Activated CD4-positive, alpha-beta T cell treated with anti-CD3 and anti-CD28 coated beads, Interleukin-2, amount 10 ng/mL, durations not matched to agents 7 days and 5 days (primary cell): ENCODE data around the gene HOXA9. TPM values are rescaled to one million over a fixed set of nuclear protein-coding genes. Genes with fewer than 3 reads are reported as not detected.

Experiments
- CTCF ChIA-PET: fragments of 350-600 bp; sonication (Branson Sonifier 250); formaldehyde crosslinking; loops from one replicate; lab custom pipeline; 2021; ENCODE audit warnings: antibody characterized with exemption; lab: Charles Lee
- POLR2A ChIA-PET: fragments of 350-600 bp; sonication (Branson Sonifier 250); formaldehyde crosslinking; loops from one replicate; lab custom pipeline; 2021; ENCODE audit warnings: antibody characterized with exemption; lab: Charles Lee
- DNase-seq: peaks from one replicate; pipeline ENCODE4 v3.0.0-alpha.2; 2020
- H3K27ac Mint-ChIP-seq: one replicate; pipeline ENCODE4 v1.8.0; 2021; ENCODE audit warnings: mild to moderate bottlenecking, moderate library complexity, mixed read lengths
- H3K27me3 Mint-ChIP-seq: one replicate; pipeline ENCODE4 v1.8.0; 2021; ENCODE audit warnings: mixed read lengths
- H3K36me3 Mint-ChIP-seq: one replicate; pipeline ENCODE4 v1.8.0; 2021; ENCODE audit warnings: low read depth, mixed read lengths
- H3K4me1 Mint-ChIP-seq: one replicate; pipeline ENCODE4 v1.8.0; 2021; ENCODE audit warnings: mixed read lengths
- H3K4me3 Mint-ChIP-seq: one replicate; pipeline ENCODE4 v1.8.0; 2021; ENCODE audit warnings: mild to moderate bottlenecking, moderate library complexity, mixed read lengths
- H3K9me3 Mint-ChIP-seq: one replicate; pipeline ENCODE4 v1.8.0; 2021; ENCODE audit warnings: mixed read lengths
- total RNA-seq, 2 experiments: library from RNA; stranded (reverse); gene quantifications; one replicate each; pipeline ENCODE4 v1.2.3, GENCODE V29; 2021

Gene HOXA9
- total RNA-seq, 2 experiments from 2014 or later, result not detected

- ChIA-PET POLR2A (no interaction called here), CTCF (interaction anchor here (0.6 to 4.0 kb wide), 7 partner anchors 10 to 307 kb away, joined by 3 to 18 read pairs (median 3); partner anchors contain the start of gene HOXA10)
- no peaks in the 10 kb centered on the region for H3K9me3 Mint-ChIP-seq
- peak overlapping the region; percentile 47 for H3K4me3 Mint-ChIP-seq
- H3K27ac Mint-ChIP-seq, result peak overlapping the region; percentile 69
- H3K36me3 Mint-ChIP-seq, result peaks cover 9% of the 10 kb centered on the region
- H3K4me1 Mint-ChIP-seq, result peaks cover 41% of the 10 kb centered on the region
- H3K27me3 Mint-ChIP-seq, result peaks cover 77% of the 10 kb centered on the region
- DNase-seq, result no peak
These were observed 19.1 kb upstream of the HOXA9 start for GRCh38 chr7:27184337-27185012.

GRCh38 chr7:27183682-27184336 lies 18.5 kb upstream of the HOXA9 start:
- ChIA-PET POLR2A (no interaction called here), CTCF (interaction anchor here (0.7 to 1.3 kb wide), 4 partner anchors 9 to 33 kb away, joined by 3 to 5 read pairs (median 3); partner anchors contain the start of gene HOXA10)
- H3K4me1 Mint-ChIP-seq, result peaks cover 39% of the 10 kb centered on the region
- no peak overlapping the region for H3K27ac Mint-ChIP-seq
- peaks cover 9% of the 10 kb centered on the region for H3K36me3 Mint-ChIP-seq
- no peaks in the 10 kb centered on the region for H3K9me3 Mint-ChIP-seq
- peak overlapping the region; percentile 38 for H3K4me3 Mint-ChIP-seq
- DNase-seq, result no peak
- peaks cover 81% of the 10 kb centered on the region for H3K27me3 Mint-ChIP-seq

GRCh38 chr7:27182861-27183681 lies 17.7 kb upstream of the HOXA9 start:
- Mint-ChIP-seq H3K27ac (peak overlapping the region; percentile 13), H3K9me3 (no peaks in the 10 kb centered on the region), H3K4me3 (no peak overlapping the region), H3K27me3 (peaks cover 77% of the 10 kb centered on the region), H3K4me1 (peaks cover 32% of the 10 kb centered on the region), H3K36me3 (peaks cover 4% of the 10 kb centered on the region)
- ChIA-PET CTCF (interaction anchor here (0.6 to 1.3 kb wide), 5 partner anchors 12 to 42 kb away, joined by 3 to 5 read pairs (median 3); no protein-coding TSS in a partner anchor), POLR2A (no interaction called here)
- DNase-seq, result no peak

- ChIA-PET POLR2A (no interaction called here), CTCF (interaction anchor here (0.6 to 1.3 kb wide), 4 partner anchors 12 to 41 kb away, joined by 3 to 4 read pairs (median 3); no protein-coding TSS in a partner anchor)
- Mint-ChIP-seq H3K36me3 (peaks cover 4% of the 10 kb centered on the region), H3K27me3 (peaks cover 77% of the 10 kb centered on the region), H3K4me3 (no peak overlapping the region), H3K27ac (no peak overlapping the region), H3K9me3 (no peaks in the 10 kb centered on the region), H3K4me1 (peaks cover 27% of the 10 kb centered on the region)
- DNase-seq, result no peak
These were observed 17.0 kb upstream of the HOXA9 start for GRCh38 chr7:27182285-27182841.

GRCh38 chr7:27181795-27182275 lies 16.5 kb upstream of the HOXA9 start:
- no peak for DNase-seq
- POLR2A ChIA-PET, result no interaction called here
- H3K27me3 Mint-ChIP-seq, result peaks cover 77% of the 10 kb centered on the region
- H3K9me3 Mint-ChIP-seq, result no peaks in the 10 kb centered on the region
- peaks cover 24% of the 10 kb centered on the region for H3K4me1 Mint-ChIP-seq
- peaks cover 4% of the 10 kb centered on the region for H3K36me3 Mint-ChIP-seq
- H3K4me3 Mint-ChIP-seq, result no peak overlapping the region
- H3K27ac Mint-ChIP-seq, result no peak overlapping the region
- CTCF ChIA-PET, result interaction anchor here (1.1 kb wide), 1 partner anchor 21 kb away, joined by 3 read pairs; no protein-coding TSS in a partner anchor

DNA sequence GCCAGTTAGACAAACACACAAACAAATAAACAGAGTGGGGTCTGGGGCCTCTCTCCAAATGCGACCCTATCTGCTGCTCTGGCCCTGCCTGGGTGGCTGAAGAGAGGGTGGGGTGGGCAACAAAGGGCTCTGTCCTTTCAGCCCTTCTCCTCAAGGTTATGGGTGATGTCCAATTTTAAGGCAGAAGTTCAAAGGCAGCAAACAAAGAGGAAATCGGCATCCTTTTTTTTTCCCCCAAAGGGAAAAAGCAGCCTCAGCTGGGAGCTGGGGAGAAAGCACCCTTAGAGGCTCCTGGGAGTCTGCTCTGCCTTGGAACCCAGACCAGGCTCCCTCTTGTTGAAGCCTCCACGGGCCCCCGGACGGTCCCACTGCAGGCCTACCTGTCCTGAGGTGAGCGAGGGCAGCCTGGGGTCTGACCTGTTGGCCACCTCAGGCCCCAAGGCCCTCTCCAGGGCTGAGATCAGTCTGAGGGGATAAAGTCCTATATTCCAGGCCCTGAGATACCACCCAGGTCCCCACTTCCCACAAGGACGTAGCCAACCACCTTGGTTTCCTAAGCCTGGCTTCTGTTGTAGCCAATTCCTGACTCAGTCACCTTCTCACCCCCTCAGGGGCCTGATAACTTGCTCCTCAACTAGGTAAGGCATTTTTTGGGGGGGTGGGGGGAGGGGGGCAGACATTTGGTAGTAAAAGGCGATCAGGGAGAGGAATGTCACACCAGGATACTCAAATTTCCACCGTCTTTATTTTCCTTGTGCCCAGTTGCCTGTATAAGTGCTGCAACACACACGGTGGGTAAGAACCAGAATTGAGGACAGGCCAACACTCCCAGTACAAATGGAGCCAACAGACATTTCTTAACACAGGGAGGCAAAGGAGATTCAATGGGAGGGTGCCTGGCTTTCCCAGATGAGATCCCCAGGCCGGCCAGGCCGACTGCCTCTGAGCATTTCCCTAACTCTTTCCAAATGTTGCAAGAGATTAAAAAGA lies 15.4 kb upstream of the HOXA9 start:
- Mint-ChIP-seq H3K36me3 (peaks cover 2% of the 10 kb centered on the region), H3K27ac (no peak overlapping the region), H3K4me3 (no peak overlapping the region), H3K9me3 (no peaks in the 10 kb centered on the region), H3K27me3 (peaks cover 73% of the 10 kb centered on the region), H3K4me1 (peaks cover 21% of the 10 kb centered on the region)
- ChIA-PET CTCF (interaction anchor here (1.1 to 2.0 kb wide), 7 partner anchors 9 to 30 kb away, joined by 3 to 7 read pairs (median 6); partner anchors contain the start of gene HOXA3), POLR2A (no interaction called here)
- DNase-seq, result no peak

GRCh38 chr7:27179503-27180430 lies 14.4 kb upstream of the HOXA9 start:
- DNase-seq, result peak; percentile 49
- H3K4me3 Mint-ChIP-seq, result no peak overlapping the region
- ChIA-PET POLR2A (no interaction called here), CTCF (interaction anchor here (0.9 to 2.0 kb wide), 9 partner anchors 10 to 29 kb away, joined by 3 to 7 read pairs (median 4); partner anchors contain the start of gene HOXA3)
- H3K9me3 Mint-ChIP-seq, result no peaks in the 10 kb centered on the region
- H3K27ac Mint-ChIP-seq, result no peak overlapping the region
- peaks cover 11% of the 10 kb centered on the region for H3K4me1 Mint-ChIP-seq
- H3K27me3 Mint-ChIP-seq, result peaks cover 71% of the 10 kb centered on the region
- H3K36me3 Mint-ChIP-seq, result no peaks in the 10 kb centered on the region

DNA sequence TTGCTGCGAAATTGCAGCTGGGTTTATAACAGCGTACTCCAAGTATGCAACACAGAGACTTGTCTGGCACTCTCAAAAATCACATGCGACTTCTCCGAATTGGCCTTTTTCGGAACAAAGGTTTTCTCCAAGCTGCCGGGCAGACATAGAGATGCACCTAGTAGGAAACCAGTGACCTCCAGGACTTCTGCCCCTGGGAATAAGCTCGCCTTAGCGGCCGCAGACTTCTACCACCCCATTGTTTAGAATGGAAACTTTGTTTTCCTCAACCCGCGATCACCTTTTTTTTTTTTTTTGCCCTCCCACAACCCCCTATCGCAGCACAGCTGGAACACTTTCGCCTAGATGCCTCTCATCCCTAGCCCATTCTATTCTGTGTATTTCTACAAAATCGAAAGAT lies 13.7 kb upstream of the HOXA9 start:
- Mint-ChIP-seq H3K36me3 (no peaks in the 10 kb centered on the region), H3K9me3 (no peaks in the 10 kb centered on the region), H3K4me1 (peaks cover 9% of the 10 kb centered on the region), H3K27me3 (peaks cover 72% of the 10 kb centered on the region), H3K4me3 (no peak overlapping the region), H3K27ac (no peak overlapping the region)
- POLR2A ChIA-PET, result no interaction called here
- no peak for DNase-seq
- CTCF ChIA-PET, result interaction anchor here (0.6 to 2.0 kb wide), 9 partner anchors 9 to 827 kb away, joined by 3 to 7 read pairs (median 3); partner anchors contain the start of gene HOXA3

GRCh38 chr7:27178366-27178765 lies 13.0 kb upstream of the HOXA9 start:
- DNase-seq, result no peak
- Mint-ChIP-seq H3K4me1 (peaks cover 9% of the 10 kb centered on the region), H3K4me3 (no peak overlapping the region), H3K36me3 (no peaks in the 10 kb centered on the region), H3K27ac (no peak overlapping the region), H3K27me3 (peaks cover 69% of the 10 kb centered on the region), H3K9me3 (no peaks in the 10 kb centered on the region)
- ChIA-PET POLR2A (no interaction called here), CTCF (interaction anchor here (0.6 to 2.0 kb wide), 3 partner anchors 12 to 28 kb away, joined by 3 to 7 read pairs (median 3); no protein-coding TSS in a partner anchor)

GRCh38 chr7:27177795-27178320 lies 12.5 kb upstream of the HOXA9 start:
- Mint-ChIP-seq H3K4me1 (peaks cover 9% of the 10 kb centered on the region), H3K27me3 (peaks cover 67% of the 10 kb centered on the region), H3K4me3 (no peak overlapping the region), H3K27ac (no peak overlapping the region), H3K36me3 (no peaks in the 10 kb centered on the region), H3K9me3 (no peaks in the 10 kb centered on the region)
- ChIA-PET POLR2A (no interaction called here), CTCF (interaction anchor here (1.0 kb wide), 1 partner anchor 27 kb away, joined by 3 read pairs; no protein-coding TSS in a partner anchor)
- no peak for DNase-seq
